AG09309 (cell line): ENCODE data around the gene SLC43A2.
"Not testable (repeated sequence)": the region's sequence is repeated elsewhere in the genome, so short reads cannot be mapped to it uniquely, and the experiment has no call there.

ENCODE experiments used
- DNase-seq: peaks from one replicate; pipeline ENCODE4 v3.0.0-alpha.2; 2010; ENCODE audit warnings: low read depth
- H3K4me3 ChIP-seq: 2 replicates; pipeline ENCODE4 v1.5.1; 2011; ENCODE audit warnings: mild to moderate bottlenecking, low read depth, low read length, moderate library complexity; ENCODE audit not compliant: control insufficient read depth
- TF ChIP-seq, protein P1 (sequence below): IDR thresholded peaks from 2 replicates; pipeline ENCODE4 v1.5.1; 2011; ENCODE audit warnings: mild to moderate bottlenecking, low read depth, low read length, inconsistent platforms; ENCODE audit not compliant: insufficient read depth, control insufficient read depth; ENCODE audit errors: missing control alignments

The SLC43A2 gene

DNA sequence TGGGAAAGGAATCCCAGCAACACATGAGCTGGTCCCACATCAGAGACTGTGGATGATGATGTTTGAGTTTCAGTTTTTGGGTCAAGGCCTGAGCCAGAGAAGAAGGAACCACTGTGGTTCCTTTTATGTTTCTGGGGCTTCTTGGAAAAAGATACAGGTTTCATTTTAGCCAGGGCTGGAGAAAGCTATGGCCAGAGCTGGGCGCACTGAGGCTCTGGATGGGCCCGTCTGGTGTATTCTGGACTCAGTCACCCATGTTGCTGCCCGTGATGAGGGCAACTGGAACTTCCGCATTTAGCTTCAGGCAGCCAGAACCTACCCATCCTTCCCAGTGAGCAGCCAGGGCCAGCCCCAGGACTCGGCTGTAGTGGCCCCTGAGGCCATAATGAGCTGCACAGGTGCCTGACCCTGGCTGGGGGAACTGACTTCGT lies 51.0 kb downstream of the SLC43A2 start:
- DNase-seq = no peak
- no peak overlapping the region for H3K4me3 ChIP-seq
- TF ChIP-seq, protein P1, sequence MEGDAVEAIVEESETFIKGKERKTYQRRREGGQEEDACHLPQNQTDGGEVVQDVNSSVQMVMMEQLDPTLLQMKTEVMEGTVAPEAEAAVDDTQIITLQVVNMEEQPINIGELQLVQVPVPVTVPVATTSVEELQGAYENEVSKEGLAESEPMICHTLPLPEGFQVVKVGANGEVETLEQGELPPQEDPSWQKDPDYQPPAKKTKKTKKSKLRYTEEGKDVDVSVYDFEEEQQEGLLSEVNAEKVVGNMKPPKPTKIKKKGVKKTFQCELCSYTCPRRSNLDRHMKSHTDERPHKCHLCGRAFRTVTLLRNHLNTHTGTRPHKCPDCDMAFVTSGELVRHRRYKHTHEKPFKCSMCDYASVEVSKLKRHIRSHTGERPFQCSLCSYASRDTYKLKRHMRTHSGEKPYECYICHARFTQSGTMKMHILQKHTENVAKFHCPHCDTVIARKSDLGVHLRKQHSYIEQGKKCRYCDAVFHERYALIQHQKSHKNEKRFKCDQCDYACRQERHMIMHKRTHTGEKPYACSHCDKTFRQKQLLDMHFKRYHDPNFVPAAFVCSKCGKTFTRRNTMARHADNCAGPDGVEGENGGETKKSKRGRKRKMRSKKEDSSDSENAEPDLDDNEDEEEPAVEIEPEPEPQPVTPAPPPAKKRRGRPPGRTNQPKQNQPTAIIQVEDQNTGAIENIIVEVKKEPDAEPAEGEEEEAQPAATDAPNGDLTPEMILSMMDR = no peak

DNA sequence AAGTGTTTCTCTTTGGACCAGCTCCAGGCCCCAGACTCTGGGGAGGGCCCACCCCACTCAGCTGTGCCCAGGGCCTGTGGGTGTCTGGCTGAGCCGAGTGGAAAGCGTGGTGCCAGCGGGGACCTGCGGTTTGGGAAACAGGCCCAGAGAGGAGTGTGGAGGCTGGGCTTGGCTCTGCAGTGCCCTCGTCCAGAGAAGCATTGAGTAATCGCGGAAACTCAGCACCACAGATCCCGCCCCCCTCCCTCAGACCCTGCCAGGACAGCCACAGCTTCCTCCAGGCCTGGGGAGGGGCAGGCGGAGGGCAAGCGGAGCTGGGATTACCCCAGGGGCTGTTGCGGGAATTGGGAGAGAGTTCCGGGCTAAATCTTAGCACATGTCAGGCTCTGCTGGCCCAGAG lies 51.5 kb downstream of the SLC43A2 start:
- H3K4me3 ChIP-seq = no peak overlapping the region
- peak; percentile 92 for DNase-seq
- TF ChIP-seq, protein P1 = no peak

DNA sequence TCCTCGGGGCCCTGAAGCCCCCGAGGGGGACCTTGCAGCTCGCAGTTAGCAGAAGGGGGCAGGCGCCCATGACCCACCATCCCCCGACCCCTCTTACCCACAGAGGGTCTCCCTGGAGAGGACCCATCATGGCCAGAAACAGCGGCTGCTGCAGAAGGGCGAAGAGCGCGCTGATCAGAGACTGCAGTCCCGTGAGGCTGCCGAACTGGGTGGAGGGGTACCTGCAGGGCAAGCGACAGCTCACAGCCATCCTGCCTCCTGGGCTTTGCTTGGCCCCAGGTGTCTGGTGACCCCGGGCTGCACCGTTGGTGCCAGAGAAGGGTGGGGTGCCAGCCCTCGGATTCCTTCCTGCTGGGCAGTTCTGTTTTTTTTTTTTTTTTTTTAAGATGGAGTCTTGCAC lies 52.1 kb downstream of the SLC43A2 start:
- no peak for DNase-seq
- TF ChIP-seq, protein P1 = no peak
- no peak overlapping the region for H3K4me3 ChIP-seq

DNA sequence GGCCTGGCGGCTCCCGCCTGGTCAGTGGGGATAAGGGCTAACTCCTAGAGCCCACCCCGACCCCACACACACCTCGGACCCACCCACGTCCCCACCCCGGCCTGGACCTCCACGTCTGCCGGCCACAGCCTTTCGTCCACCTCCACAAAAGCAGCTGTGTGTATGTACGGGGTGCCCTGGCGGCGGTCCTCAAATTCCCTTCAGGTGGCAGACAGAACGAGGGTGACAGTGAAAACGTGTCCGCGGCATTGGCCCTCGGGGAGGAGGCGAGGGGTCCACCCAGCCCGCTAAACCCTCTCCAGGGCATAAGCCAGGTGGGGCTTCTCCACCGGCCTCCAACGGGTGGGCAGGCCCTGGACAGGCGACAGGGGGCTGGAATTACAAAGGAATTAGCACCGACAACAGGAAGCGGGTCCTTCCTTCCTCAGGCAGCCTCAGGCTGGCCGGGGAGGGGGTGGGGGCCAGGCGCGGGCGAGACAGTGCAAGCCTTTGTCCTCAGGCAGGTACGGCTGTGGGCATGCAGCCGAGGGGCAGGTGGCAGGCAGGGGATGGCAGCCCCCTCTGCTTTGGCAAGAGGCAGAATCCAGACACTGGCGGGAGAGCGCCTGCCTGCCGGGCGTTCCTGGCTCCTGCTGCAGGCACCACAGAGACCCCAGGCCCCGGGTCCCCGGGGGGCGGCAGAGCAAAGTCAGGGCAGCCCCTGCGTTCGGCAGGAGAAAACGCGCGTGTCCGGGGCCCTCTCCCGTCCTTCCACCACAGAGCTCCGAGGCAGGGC lies 53.8 kb downstream of the SLC43A2 start:
- TF ChIP-seq, protein P1 = no peak
- DNase-seq = no peak
- H3K4me3 ChIP-seq = no peak overlapping the region

DNA sequence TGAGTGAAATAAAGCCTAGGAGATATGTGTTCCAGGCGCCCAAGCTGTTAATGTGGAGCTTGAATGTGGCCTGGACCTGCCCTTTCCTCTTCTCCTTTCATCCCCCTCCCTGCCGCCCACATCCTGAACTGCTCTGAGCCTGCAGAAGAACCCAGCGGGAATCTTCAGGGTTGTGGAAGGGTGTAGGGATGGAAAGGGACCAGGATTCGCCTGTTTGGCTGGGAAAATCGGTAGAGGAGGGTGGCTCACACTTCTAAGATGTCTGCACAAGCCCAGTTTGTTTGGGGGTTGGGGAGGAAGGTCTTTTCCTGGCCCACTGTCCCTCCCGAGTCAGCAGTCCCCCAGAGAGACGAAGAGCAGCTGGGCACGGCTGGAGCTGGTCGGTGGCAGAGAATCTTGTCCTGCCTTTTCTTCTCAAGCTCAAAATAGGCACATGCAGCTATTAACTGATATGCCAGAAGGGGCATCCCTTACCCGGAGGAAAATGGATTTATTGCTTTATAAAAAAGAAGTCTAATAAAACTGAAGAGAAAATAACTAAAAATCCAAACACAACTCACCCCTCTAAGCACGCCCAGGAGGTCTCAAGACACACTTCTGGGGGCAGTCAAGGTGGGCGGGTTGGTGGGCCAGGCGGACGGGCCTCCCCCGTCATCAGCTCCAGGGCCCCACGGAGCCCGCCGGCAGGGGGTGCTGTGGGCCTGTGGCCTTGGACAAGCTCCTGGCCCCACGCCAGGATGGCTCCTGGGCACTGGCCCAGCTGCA lies 54.5 kb downstream of the SLC43A2 start:
- TF ChIP-seq, protein P1 = peak; percentile 94
- DNase-seq = no peak

DNA sequence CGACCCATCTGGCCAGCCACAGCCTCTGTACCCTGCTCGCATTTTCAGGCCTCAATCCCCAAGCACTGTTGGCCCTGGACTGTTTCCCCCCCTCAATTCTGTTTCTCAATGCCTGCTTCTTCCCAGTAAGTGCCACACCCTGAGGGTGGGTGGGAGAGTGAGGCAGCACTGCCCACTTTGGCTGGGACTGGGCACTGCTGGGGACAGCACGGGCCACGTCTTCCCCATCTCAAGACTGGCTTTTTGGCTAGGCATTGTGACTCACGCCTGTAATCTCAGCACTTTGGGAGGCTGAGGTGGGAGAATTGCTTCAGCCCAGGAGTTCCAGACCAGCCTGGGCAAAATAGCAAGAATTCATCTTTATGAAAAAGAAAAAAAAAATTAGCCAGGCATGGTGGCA lies 56.0 kb downstream of the SLC43A2 start:
- not testable (repeated sequence) for DNase-seq, H3K4me3 ChIP-seq

More for the DNA sequence above, 54.5 kb downstream of the SLC43A2 start:
- no peak overlapping the region for H3K4me3 ChIP-seq

DNA sequence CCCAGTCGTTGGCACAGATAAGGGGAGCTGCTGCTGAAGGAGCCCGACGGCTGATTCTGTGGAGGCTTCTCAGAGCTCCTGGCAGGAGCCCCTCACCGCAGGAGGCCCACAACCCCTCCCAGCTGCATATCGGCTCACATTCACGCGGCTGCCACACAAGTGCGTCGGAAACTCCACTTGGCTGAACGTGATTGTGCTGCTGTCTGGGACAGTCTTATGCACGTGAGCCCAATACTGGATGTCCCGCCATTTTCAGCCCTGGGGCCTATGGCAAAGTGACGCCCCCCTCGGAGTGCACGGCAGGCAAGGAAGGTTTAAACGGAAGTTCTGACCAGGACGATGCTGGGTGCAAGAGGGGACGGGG lies 57.3 kb downstream of the SLC43A2 start:
- no peak for DNase-seq
- TF ChIP-seq, protein P1 = no peak
- H3K4me3 ChIP-seq = no peak overlapping the region
